Heart right ventricle (tissue), 16 donors: ENCODE results near the gene ATRNL1. TPM values are rescaled to one million over a fixed set of nuclear protein-coding genes. Genes with fewer than 3 reads are reported as not detected.
A peak's percentile ranks its signal among the peaks of the same experiment; 100 is the strongest.

Source experiments
- ATAC-seq, 8 donors: fragments of 200-7000 bp; cut with Tn5 transposase; one replicate each; pipeline ENCODE4 v1.9.1; 2020; ENCODE audit warnings: mild to moderate bottlenecking in 8 of 8, moderate library complexity in 8 of 8, moderate number of reproducible peaks in 1 of 8
- DNase-seq, 2 donors: peaks; one replicate each; pipeline ENCODE4 v3.0.0-alpha.2; 2020
- H3K27ac ChIP-seq, 10 donors: fragments of 200-600 bp; sonication (generic) in 2 of 10; one replicate each; pipeline versions ENCODE4 v1.5.0 to v1.8.0; 2020 to 2022; ENCODE audit warnings: mild to moderate bottlenecking in 3 of 10
- H3K27me3 ChIP-seq, 7 donors: fragments of 200-600 bp; one replicate each; pipeline ENCODE4 v1.8.0; 2021 to 2022; ENCODE audit warnings: mild to moderate bottlenecking in 2 of 7
- H3K36me3 ChIP-seq, 9 donors: fragments of 200-600 bp; sonication (generic) in 1 of 9; one replicate each; pipeline versions ENCODE4 v1.5.0 to v1.8.0; 2020 to 2022; ENCODE audit warnings: mild to moderate bottlenecking in 2 of 9
- H3K4me1 ChIP-seq, 9 donors: fragments of 200-600 bp; sonication (generic) in 1 of 9; one replicate each; pipeline versions ENCODE4 v1.5.0 to v1.8.0; 2020 to 2022; ENCODE audit warnings: mild to moderate bottlenecking in 4 of 9
- H3K4me3 ChIP-seq, 10 donors: fragments of 200-600 bp; sonication (generic) in 2 of 10; one replicate each; pipeline versions ENCODE4 v1.5.0 to v1.8.0; 2020 to 2022; ENCODE audit warnings: mild to moderate bottlenecking in 7 of 10, moderate library complexity in 2 of 10
- H3K9me3 ChIP-seq, 11 donors: fragments of 200-600 bp in 10 of 11; sonication (generic) in 2 of 11; one replicate each; pipeline versions ENCODE4 v1.5.0 to v1.8.0; 2013 to 2022; ENCODE audit warnings: mild to moderate bottlenecking in 2 of 11, control low read depth in 1 of 11, moderate library complexity in 1 of 11
- CTCF ChIP-seq, 9 donors: fragments of 200-600 bp; sonication (generic) in 2 of 9; IDR thresholded peaks; one replicate each; pipeline versions ENCODE4 v1.5.0 to v1.8.0; 2021 to 2022; ENCODE audit warnings: antibody characterized with exemption in 9 of 9, mild to moderate bottlenecking in 5 of 9, moderate library complexity in 1 of 9
- whole genome bisulfite sequencing, 2 donors: extraction: QIAGEN DNeasy Blood & Tissue Kit; methylation state at CpG; one replicate each; pipeline ENCODE4 v1.1.7; 2013; ENCODE audit warnings: inconsistent platforms in 1 of 2; 5-methylcytosine and 5-hydroxymethylcytosine counted together
- intact Hi-C, 10 donors: fragments of 100-400 bp; cut with DNase I; formaldehyde crosslinking; loops; one replicate each; pipeline versions ENCODE4 v1.11.1 to v1.14.2; 2022
- polyA plus RNA-seq, 2 donors: library from polyadenylated mRNA; stranded (reverse); fragments of 200-250 nt; gene quantifications; one replicate each; pipeline ENCODE4 v1.2.3, GENCODE V29; 2013
- total RNA-seq, 10 donors: library from RNA; stranded (reverse); fragmentation: NEBNext Ultra II Directional in 3 of 10; extraction: Animal tissue kit (Norgen Biotek cat#: 25700) in 3 of 10; gene quantifications; one replicate each; pipeline versions ENCODE4 v1.2.1 to v1.2.4, GENCODE V29; 2021 to 2023
- donor health status: Arrhythmogenic right ventricular cardiomyopathy.
- donor health status: ischemic (EF 13 %, LVEDD 7.1; RV severe dilation, severe dysfunction).
- donor health status: healthy with polysubstance abuse.
- donor health status: DM: no; HTN: yes; CAD: no.
- donor health status: DM: no; HTN: no; CAD: no.
- donor health status: ischemic (EF 25% LVEDD 6.9; RV normal size, moderate dysfunction).
- donor health status: ischemic (EF 25% LVEDD 5.7; RV mildly dilated, moderate dysfunction).
- donor health status: healthy.
- donor health status: DM: yes; HTN: yes; CAD: no.
- donor health status: Ischemic cardiomyopathy.
- donor health status: ischemic (EF 35%, LVEDD 5.7; RV mildly dilated, moderate dysfunction).
- donor health status: nonischemic (EF 11% LVEDD 7.7; RV severe dilation, severe dysfunction).
- donor health status: DM: yes; HTN: yes; CAD: no.
- donor health status: PGD.
- donor health status: ischemic (EF 29% LVEDD 5.4; RV normal size, mild dysfunction).
- donor health status: nonischemic (EF 23%, LVEDD 6.1; RV moderate dilation, normal function).

ATRNL1 gene
- total and polyA plus RNA-seq, 12 donors = 0.06 to 22.4 (median 8.1) TPM; not detected in 1

- intact Hi-C loops = no loop called here
- Histone ChIP-seq H3K36me3 (no peaks in the 10 kb centered on the region), H3K9me3 (peaks cover 0 to 5% (median 0%) of the 10 kb centered on the region in 11 donors), H3K27me3 (no peaks in the 10 kb centered on the region), H3K4me1 (no peaks in the 10 kb centered on the region), H3K4me3 (no peak overlapping the region), H3K27ac (no peak overlapping the region)
- TF ChIP-seq CTCF (IDR thresholded peaks at IDR 0.05) = no peak
- no peak for DNase-seq
- ATAC-seq = no peak
- 66 to 70% methylated on average over 3 of the region's 3 CpGs for WGBS, 2 donors
Measured at GRCh38 chr10:115977855-115978254, 884.7 kb downstream of the ATRNL1 start.

GRCh38 chr10:115979576-115979975 is 886.4 kb downstream of the ATRNL1 start:
- DNase-seq (no peak), ATAC-seq (no peak)
- Histone ChIP-seq H3K36me3 (no peaks in the 10 kb centered on the region), H3K9me3 (peaks cover 0 to 17% (median 0%) of the 10 kb centered on the region in 11 donors), H3K27me3 (no peaks in the 10 kb centered on the region), H3K27ac (no peak overlapping the region), H3K4me3 (no peak overlapping the region), H3K4me1 (no peaks in the 10 kb centered on the region)
- TF ChIP-seq CTCF (IDR thresholded peaks at IDR 0.05) = no peak
- intact Hi-C loops = no loop called here
- 53 to 58% methylated on average over 1 of the region's 1 CpG for WGBS, 2 donors

GRCh38 chr10:115980470-115980869 is 887.3 kb downstream of the ATRNL1 start:
- intact Hi-C loops = no loop called here
- Histone ChIP-seq H3K27me3 (no peaks in the 10 kb centered on the region), H3K36me3 (no peaks in the 10 kb centered on the region), H3K4me3 (no peak overlapping the region), H3K9me3 (peaks cover 0 to 25% (median 0%) of the 10 kb centered on the region in 11 donors), H3K4me1 (no peaks in the 10 kb centered on the region), H3K27ac (no peak overlapping the region)
- DNase-seq = no peak
- TF ChIP-seq CTCF (IDR thresholded peaks at IDR 0.05) = no peak
- ATAC-seq = no peak
- WGBS, 2 donors = 73 to 76% methylated on average over 2 of the region's 2 CpGs

GRCh38 chr10:115981081-115981480 is 887.9 kb downstream of the ATRNL1 start:
- Histone ChIP-seq H3K27ac (no peak overlapping the region), H3K4me3 (peak overlapping the region in 1 of 10 donors; percentile 13), H3K9me3 (peaks cover 0 to 31% (median 0%) of the 10 kb centered on the region in 11 donors), H3K27me3 (no peaks in the 10 kb centered on the region), H3K4me1 (no peaks in the 10 kb centered on the region), H3K36me3 (no peaks in the 10 kb centered on the region)
- WGBS, 2 donors = 62 to 69% methylated on average over 8 of the region's 8 CpGs
- ATAC-seq (no peak), DNase-seq (no peak)
- no peak for TF ChIP-seq CTCF (IDR thresholded peaks at IDR 0.05)
- intact Hi-C loops = no loop called here
